ENCODE results near the gene SHISA9. TPM values are rescaled to one million over a fixed set of nuclear protein-coding genes. Genes with fewer than 3 reads are reported as not detected.

SHISA9 gene
- total and polyA plus RNA-seq, 4 donors, result 0.10 to 0.39 (median 0.25) TPM; not detected in 1

DNA sequence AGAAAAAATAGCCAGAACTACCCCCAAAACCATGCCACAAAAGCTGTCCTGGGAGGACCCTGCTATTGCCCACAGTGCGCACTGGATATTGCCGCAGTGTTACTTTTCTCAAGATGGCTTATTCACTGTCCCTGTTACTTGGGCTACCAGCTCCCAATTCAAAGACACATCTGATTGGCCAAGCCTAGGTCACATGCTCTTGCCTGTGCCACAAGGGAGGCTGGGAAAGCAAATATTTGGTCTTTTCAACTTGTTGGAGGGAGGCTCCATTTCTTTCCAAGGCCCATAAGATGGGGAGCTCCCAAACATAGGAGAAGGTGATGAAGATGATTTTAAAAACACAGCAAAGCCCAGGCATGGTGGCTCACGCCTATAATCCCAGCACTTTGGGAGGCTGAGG lies 257.0 kb downstream of the SHISA9 start:
- intact Hi-C loops (cut with DNase I), result no loop called here
- Histone ChIP-seq H3K36me3 (ENCODE audit: control insufficient read depth in 1 of 2, insufficient read depth in 2 of 2, low read length in 1 of 2) (no peaks in the 10 kb centered on the region), H3K27ac (ENCODE audit: low read depth in 1 of 2, low read length in 2 of 2) (no peak overlapping the region), H3K27me3 (ENCODE audit: control insufficient read depth in 1 of 2, insufficient read depth in 2 of 2, low read length in 1 of 2) (no peaks in the 10 kb centered on the region), H3K4me1 (ENCODE audit: control insufficient read depth in 1 of 2, insufficient read depth in 2 of 2, low read length in 2 of 2) (no peaks in the 10 kb centered on the region), H3K4me3 (ENCODE audit: low read length in 2 of 2) (no peak overlapping the region), H3K9me3 (ENCODE audit: control insufficient read depth, low read length) (no peaks in the 10 kb centered on the region)
- ATAC-seq (ENCODE audit: low FRiP score) (no peak), DNase-seq (no peak)
- 87 to 92% methylated on average over 3 of the region's 3 CpGs for WGBS, 2 donors

DNA sequence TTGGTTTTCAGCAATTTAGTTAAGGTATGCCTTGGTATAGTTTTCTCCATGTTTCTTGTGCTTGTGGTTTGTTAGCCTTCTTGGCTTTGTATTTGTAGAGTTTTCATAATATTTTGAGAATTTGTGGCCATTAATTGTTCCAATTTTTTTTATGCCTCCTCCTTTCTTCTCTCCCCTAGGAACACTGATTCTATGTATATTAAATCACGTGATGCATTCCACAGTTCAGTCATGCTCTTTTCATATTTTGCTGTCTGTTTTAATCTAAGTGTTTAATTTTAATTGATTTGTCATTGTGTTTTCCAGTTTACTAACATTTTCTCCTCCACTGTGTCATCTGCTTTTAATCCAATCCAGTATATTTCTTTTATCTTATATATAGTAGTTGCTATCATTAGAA lies 263.6 kb downstream of the SHISA9 start:
- Histone ChIP-seq H3K27ac (ENCODE audit: low read depth in 1 of 2, low read length in 2 of 2) (no peak overlapping the region), H3K9me3 (ENCODE audit: control insufficient read depth, low read length) (peaks cover 5% of the 10 kb centered on the region), H3K27me3 (ENCODE audit: control insufficient read depth in 1 of 2, insufficient read depth in 2 of 2, low read length in 1 of 2) (no peaks in the 10 kb centered on the region), H3K4me1 (ENCODE audit: control insufficient read depth in 1 of 2, insufficient read depth in 2 of 2, low read length in 2 of 2) (no peaks in the 10 kb centered on the region), H3K36me3 (ENCODE audit: control insufficient read depth in 1 of 2, insufficient read depth in 2 of 2, low read length in 1 of 2) (no peaks in the 10 kb centered on the region), H3K4me3 (ENCODE audit: low read length in 2 of 2) (no peak overlapping the region)
- intact Hi-C loops (cut with DNase I), result no loop called here
- 57 to 74% methylated on average over 1 of the region's 1 CpG for WGBS, 2 donors
- no peak for DNase-seq
- no peak for ATAC-seq (ENCODE audit: low FRiP score)

DNA sequence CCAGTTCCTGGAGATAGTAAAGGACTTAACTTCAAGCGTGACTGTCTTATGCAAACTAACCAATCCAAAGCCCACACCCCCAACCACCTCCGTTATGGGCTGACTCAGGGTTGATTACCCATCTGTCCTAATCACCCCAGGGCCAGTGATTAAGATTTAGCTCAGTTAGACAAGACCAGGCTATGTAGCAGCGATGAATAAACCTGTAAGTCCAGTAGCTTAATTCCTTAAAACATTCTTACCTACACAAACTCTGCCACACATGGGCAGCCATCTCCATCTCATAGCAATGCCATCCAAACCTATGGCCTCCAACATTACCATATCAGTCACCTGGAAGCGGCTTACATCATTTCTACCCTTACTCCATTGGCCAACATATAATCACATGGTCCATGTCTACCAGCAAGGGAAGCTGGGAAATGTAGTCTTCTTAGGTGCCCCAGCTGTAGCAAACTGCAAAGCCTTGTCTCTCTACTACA lies 266.7 kb downstream of the SHISA9 start:
- ATAC-seq (ENCODE audit: low FRiP score), result no peak

DNA sequence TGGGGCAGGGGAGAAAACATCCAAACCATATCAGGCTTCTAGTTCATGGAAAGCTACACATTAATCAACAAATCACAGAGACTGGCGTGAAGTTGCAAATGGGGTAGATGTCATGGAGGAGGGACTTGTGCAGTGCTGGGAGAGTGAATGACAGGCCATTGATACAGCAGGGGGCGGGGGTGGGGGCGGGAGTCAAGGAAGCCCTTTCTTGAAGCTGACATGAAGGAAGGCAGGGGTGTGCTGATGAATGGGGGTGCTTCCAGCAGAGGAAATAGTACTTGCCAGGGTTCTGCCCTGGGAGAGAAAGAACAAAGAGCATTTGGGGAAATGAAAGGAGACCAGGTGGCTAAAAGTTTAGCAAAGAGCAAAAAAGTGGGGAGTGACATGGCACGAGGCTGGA lies 269.9 kb downstream of the SHISA9 start:
- ATAC-seq (ENCODE audit: low FRiP score) (no peak), DNase-seq (no peak)
- Histone ChIP-seq H3K36me3 (ENCODE audit: control insufficient read depth in 1 of 2, insufficient read depth in 2 of 2, low read length in 1 of 2) (no peaks in the 10 kb centered on the region), H3K27ac (ENCODE audit: low read depth in 1 of 2, low read length in 2 of 2) (no peak overlapping the region), H3K9me3 (ENCODE audit: control insufficient read depth, low read length) (peaks cover 3% of the 10 kb centered on the region), H3K27me3 (ENCODE audit: control insufficient read depth in 1 of 2, insufficient read depth in 2 of 2, low read length in 1 of 2) (no peaks in the 10 kb centered on the region), H3K4me1 (ENCODE audit: control insufficient read depth in 1 of 2, insufficient read depth in 2 of 2, low read length in 2 of 2) (no peaks in the 10 kb centered on the region), H3K4me3 (ENCODE audit: low read length in 2 of 2) (no peak overlapping the region)
- intact Hi-C loops (cut with DNase I), result no loop called here
- WGBS, 2 donors, result 14 to 19% methylated on average over 4 of the region's 4 CpGs

More for the DNA sequence above, 266.7 kb downstream of the SHISA9 start:
- 63 to 65% methylated on average over 4 of the region's 4 CpGs for WGBS, 2 donors
- intact Hi-C loops (cut with DNase I), result no loop called here
- no peaks in the 10 kb centered on the region for H3K27me3 ChIP-seq (ENCODE audit: control insufficient read depth in 1 of 2, insufficient read depth in 2 of 2, low read length in 1 of 2)
- no peaks in the 10 kb centered on the region for H3K36me3 ChIP-seq (ENCODE audit: control insufficient read depth in 1 of 2, insufficient read depth in 2 of 2, low read length in 1 of 2)
- no peak overlapping the region for H3K4me3 ChIP-seq (ENCODE audit: low read length in 2 of 2)
- DNase-seq, result no peak
- peaks cover 5% of the 10 kb centered on the region for H3K9me3 ChIP-seq (ENCODE audit: control insufficient read depth, low read length)
- no peaks in the 10 kb centered on the region for H3K4me1 ChIP-seq (ENCODE audit: control insufficient read depth in 1 of 2, insufficient read depth in 2 of 2, low read length in 2 of 2)
- H3K27ac ChIP-seq (ENCODE audit: low read depth in 1 of 2, low read length in 2 of 2), result no peak overlapping the region

DNA sequence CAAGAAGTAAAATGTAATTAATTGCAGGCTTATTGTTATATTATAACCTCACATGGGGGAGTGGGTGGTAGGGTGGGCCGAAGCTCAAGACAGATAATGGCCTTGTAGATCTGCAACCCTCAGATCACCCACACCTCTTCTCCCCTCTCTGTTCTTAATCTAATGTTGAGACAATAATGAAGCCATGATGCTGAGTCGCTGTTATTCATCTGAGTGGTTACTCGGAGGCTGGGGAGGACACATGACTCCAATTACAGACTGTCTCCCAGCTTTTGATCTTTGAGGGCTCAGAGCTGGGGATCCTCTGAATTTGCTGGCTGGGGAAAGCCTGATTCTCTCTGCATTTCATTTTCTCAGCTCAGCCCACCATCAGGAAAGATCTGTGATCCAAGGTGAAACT lies 275.3 kb downstream of the SHISA9 start:
- no peaks in the 10 kb centered on the region for H3K36me3 ChIP-seq (ENCODE audit: control insufficient read depth in 1 of 2, insufficient read depth in 2 of 2, low read length in 1 of 2)
- H3K9me3 ChIP-seq (ENCODE audit: control insufficient read depth, low read length), result no peaks in the 10 kb centered on the region
- no peak overlapping the region for H3K27ac ChIP-seq (ENCODE audit: low read depth in 1 of 2, low read length in 2 of 2)
- 47% methylated on average over 3 of the region's 3 CpGs for WGBS, 2 donors
- intact Hi-C loops (cut with DNase I), result no loop called here
- no peak for ATAC-seq (ENCODE audit: low FRiP score)
- no peak overlapping the region for H3K4me3 ChIP-seq (ENCODE audit: low read length in 2 of 2)
- no peaks in the 10 kb centered on the region for H3K4me1 ChIP-seq (ENCODE audit: control insufficient read depth in 1 of 2, insufficient read depth in 2 of 2, low read length in 2 of 2)
- no peaks in the 10 kb centered on the region for H3K27me3 ChIP-seq (ENCODE audit: control insufficient read depth in 1 of 2, insufficient read depth in 2 of 2, low read length in 1 of 2)
- DNase-seq, result no peak

DNA sequence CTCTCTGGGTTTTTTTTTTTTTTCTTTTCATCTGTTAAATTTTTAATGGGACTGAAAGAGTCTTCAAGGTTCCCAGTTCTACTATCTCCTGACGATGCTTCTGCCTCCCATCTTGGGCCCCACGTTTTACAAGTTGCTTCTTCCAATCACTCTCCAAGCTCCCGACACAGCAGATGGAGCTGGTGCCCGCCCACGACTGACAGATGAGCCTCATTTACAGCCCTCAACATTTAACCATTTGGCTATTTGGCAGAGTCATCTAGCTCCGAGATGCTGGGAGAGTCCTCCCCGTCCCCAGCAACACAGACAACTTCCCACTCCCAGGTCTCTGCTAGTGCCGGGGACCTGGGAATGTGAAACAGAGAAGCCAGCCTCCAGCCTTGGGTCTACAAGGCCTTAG lies 276.9 kb downstream of the SHISA9 start:
- H3K36me3 ChIP-seq (ENCODE audit: control insufficient read depth in 1 of 2, insufficient read depth in 2 of 2, low read length in 1 of 2), result no peaks in the 10 kb centered on the region
- intact Hi-C loops (cut with DNase I), result no loop called here
- WGBS, 2 donors, result 5 to 20% methylated on average over 8 of the region's 8 CpGs

DNA sequence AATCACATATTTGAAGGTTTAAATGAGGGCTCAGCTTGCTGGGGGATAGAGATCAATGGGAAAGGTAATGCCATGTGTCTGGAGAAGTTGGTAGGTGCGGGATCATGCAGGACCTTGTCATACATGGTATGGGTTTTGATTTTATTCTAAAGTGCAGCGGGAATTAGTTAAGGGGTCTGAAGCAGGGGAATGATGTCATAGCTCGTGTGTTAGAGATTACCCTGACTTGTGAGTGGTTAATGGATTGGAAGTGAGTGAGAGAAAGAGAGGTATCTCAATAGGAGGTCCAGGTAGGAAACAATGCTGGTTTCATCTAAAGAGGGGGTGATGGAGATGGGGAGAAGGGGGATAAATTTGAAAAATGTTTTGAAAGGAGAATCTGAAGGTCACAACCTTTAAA lies 280.0 kb downstream of the SHISA9 start:
- Histone ChIP-seq H3K4me1 (ENCODE audit: control insufficient read depth in 1 of 2, insufficient read depth in 2 of 2, low read length in 2 of 2) (no peaks in the 10 kb centered on the region), H3K27me3 (ENCODE audit: control insufficient read depth in 1 of 2, insufficient read depth in 2 of 2, low read length in 1 of 2) (no peaks in the 10 kb centered on the region), H3K27ac (ENCODE audit: low read depth in 1 of 2, low read length in 2 of 2) (no peak overlapping the region), H3K36me3 (ENCODE audit: control insufficient read depth in 1 of 2, insufficient read depth in 2 of 2, low read length in 1 of 2) (no peaks in the 10 kb centered on the region), H3K4me3 (ENCODE audit: low read length in 2 of 2) (no peak overlapping the region), H3K9me3 (ENCODE audit: control insufficient read depth, low read length) (peaks cover 2% of the 10 kb centered on the region)
- ATAC-seq (ENCODE audit: low FRiP score) (no peak), DNase-seq (no peak)
- intact Hi-C loops (cut with DNase I), result no loop called here
- WGBS, 2 donors, result 67 to 70% methylated on average over 3 of the region's 3 CpGs

More for the DNA sequence above, 276.9 kb downstream of the SHISA9 start:
- peaks cover 2% of the 10 kb centered on the region for H3K9me3 ChIP-seq (ENCODE audit: control insufficient read depth, low read length)
- no peak overlapping the region for H3K4me3 ChIP-seq (ENCODE audit: low read length in 2 of 2)
- no peak overlapping the region for H3K27ac ChIP-seq (ENCODE audit: low read depth in 1 of 2, low read length in 2 of 2)
- DNase-seq (no peak), ATAC-seq (ENCODE audit: low FRiP score) (no peak)
- no peaks in the 10 kb centered on the region for H3K4me1 ChIP-seq (ENCODE audit: control insufficient read depth in 1 of 2, insufficient read depth in 2 of 2, low read length in 2 of 2)
- no peaks in the 10 kb centered on the region for H3K27me3 ChIP-seq (ENCODE audit: control insufficient read depth in 1 of 2, insufficient read depth in 2 of 2, low read length in 1 of 2)

DNA sequence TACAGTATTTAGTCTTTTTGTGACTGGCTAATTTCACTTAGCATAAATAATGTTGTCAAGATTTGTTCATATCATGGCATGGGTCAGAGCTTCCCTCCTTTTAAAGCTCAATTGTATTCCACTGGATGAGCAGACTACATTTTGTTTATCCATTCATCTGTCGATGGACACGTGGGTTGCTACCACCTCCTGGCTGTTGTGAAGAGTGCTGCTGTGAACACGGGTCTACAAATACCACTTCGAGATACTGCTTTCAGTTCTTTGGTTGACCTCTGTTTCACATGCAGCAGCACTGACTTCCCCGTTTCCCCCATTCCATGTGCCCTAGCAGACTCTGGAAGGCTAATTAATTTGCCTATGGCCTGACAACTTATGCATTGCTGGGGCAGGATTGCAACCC lies 285.4 kb downstream of the SHISA9 start:
- peaks cover 2% of the 10 kb centered on the region for H3K9me3 ChIP-seq (ENCODE audit: control insufficient read depth, low read length)
- DNase-seq (no peak), ATAC-seq (ENCODE audit: low FRiP score) (no peak)
- no peaks in the 10 kb centered on the region for H3K27me3 ChIP-seq (ENCODE audit: control insufficient read depth in 1 of 2, insufficient read depth in 2 of 2, low read length in 1 of 2)
- no peaks in the 10 kb centered on the region for H3K4me1 ChIP-seq (ENCODE audit: control insufficient read depth in 1 of 2, insufficient read depth in 2 of 2, low read length in 2 of 2)
- no peaks in the 10 kb centered on the region for H3K36me3 ChIP-seq (ENCODE audit: control insufficient read depth in 1 of 2, insufficient read depth in 2 of 2, low read length in 1 of 2)
- H3K27ac ChIP-seq (ENCODE audit: low read depth in 1 of 2, low read length in 2 of 2), result no peak overlapping the region
- intact Hi-C loops (cut with DNase I), result no loop called here
- H3K4me3 ChIP-seq (ENCODE audit: low read length in 2 of 2), result no peak overlapping the region
- WGBS, 2 donors, result 25 to 35% methylated on average over 5 of the region's 5 CpGs

DNA sequence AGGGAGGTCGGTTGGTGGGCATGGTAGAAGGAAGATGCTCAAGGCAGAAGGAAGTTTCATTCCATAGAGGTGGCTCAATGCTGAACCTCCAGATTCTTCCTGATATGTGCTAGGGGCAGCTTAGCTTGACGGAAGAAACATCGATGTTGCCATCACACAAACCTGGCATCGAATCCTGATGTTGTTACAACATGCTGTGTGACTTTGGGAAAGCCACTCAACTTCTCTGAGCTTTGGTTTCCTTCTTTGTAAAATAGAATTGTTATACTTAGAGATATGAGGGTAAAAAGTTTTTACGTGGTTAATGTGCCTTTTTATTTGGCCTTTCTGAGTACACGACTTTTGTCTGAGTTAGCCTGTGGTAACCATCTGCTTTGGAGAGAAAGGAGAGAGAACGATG lies 287.9 kb downstream of the SHISA9 start:
- H3K27ac ChIP-seq (ENCODE audit: low read depth in 1 of 2, low read length in 2 of 2), result no peak overlapping the region
- no peaks in the 10 kb centered on the region for H3K36me3 ChIP-seq (ENCODE audit: control insufficient read depth in 1 of 2, insufficient read depth in 2 of 2, low read length in 1 of 2)
- ATAC-seq (ENCODE audit: low FRiP score), result no peak
- no peaks in the 10 kb centered on the region for H3K4me1 ChIP-seq (ENCODE audit: control insufficient read depth in 1 of 2, insufficient read depth in 2 of 2, low read length in 2 of 2)
- H3K9me3 ChIP-seq (ENCODE audit: control insufficient read depth, low read length), result peaks cover 5% of the 10 kb centered on the region
- WGBS, 2 donors, result 78 to 80% methylated on average over 7 of the region's 7 CpGs
- H3K27me3 ChIP-seq (ENCODE audit: control insufficient read depth in 1 of 2, insufficient read depth in 2 of 2, low read length in 1 of 2), result no peaks in the 10 kb centered on the region
- H3K4me3 ChIP-seq (ENCODE audit: low read length in 2 of 2), result no peak overlapping the region
- DNase-seq, result no peak
- intact Hi-C loops (cut with DNase I), result no loop called here

Data from aorta (tissue), 5 donors.